Measurements from ENCODE around the gene NDN. TPM values are rescaled to one million over a fixed set of nuclear protein-coding genes. Genes with fewer than 3 reads are reported as not detected.

Gene NDN
- total and polyA plus RNA-seq, 2 donors (not counting 3 experiments of a cell fraction or from before 2014, with no cell fraction given), result 19.2 to 23.1 TPM

DNA sequence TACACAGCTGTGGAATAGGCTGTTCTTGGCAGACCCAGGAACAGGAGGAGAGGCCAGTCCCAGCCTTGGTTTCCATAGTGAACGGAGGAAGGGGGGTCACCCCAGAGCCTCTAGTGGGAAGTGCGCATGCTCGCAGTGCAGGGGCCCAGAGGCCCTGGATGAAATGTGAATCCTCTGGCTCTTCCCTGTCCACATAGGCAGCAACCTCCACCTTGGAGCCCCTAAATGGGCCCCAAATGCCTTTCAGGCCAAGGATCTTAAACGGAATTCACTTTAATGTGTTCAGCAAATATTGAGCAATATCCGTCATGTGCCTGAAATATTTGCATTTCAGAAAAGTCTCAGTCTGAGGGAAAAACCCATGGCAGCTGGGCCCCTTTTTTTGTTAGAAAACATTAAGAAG is 3.3 kb upstream of the NDN start:
- no peak for DNase-seq (ENCODE audit: low read depth, low spot score)
- CTCF ChIA-PET, result no interaction called here
- BruUV-seq (replicated peaks), result no TSS peak

More for the DNA sequence above, 3.3 kb upstream of the NDN start:
- H3K4me1 ChIP-seq (ENCODE audit: control insufficient read depth, extremely low read depth, insufficient read depth, low read length), result no peaks in the 10 kb centered on the region
- POLR2A ChIA-PET, result no interaction called here
- no peaks in the 10 kb centered on the region for H3K9me3 ChIP-seq (replicated peaks; ENCODE audit: control insufficient read depth, insufficient read depth, low read length)
- no peaks in the 10 kb centered on the region for H4K20me1 ChIP-seq (replicated peaks; ENCODE audit: control insufficient read depth, extremely low read depth, insufficient read depth, low read length)
- H3K9me1 ChIP-seq (replicated peaks; ENCODE audit: control insufficient read depth, extremely low read depth, insufficient read depth, low read length), result no peaks in the 10 kb centered on the region
- H3K79me2 ChIP-seq (ENCODE audit: control insufficient read depth, insufficient read depth, low read length), result no peaks in the 10 kb centered on the region
- H3K27ac ChIP-seq (ENCODE audit: insufficient read depth, low read depth, low read length), result no peak overlapping the region
- FAIRE-seq, result no peak
- H3K9ac ChIP-seq (replicated peaks; ENCODE audit: extremely low read depth, insufficient read depth, low read length), result no peak overlapping the region
- no peaks in the 10 kb centered on the region for H3K27me3 ChIP-seq (ENCODE audit: control insufficient read depth in 2 of 2, insufficient read depth in 2 of 2, low read length in 2 of 2)
- dilution Hi-C loops (cut with MboI; ENCODE audit: extremely low pct_ligation_motif_present, low sequenced_read_pairs), result no loop called here
- TF ChIP-seq POLR2AphosphoS5 (IDR thresholded peaks at IDR 0.05; ENCODE audit: insufficient read depth, low read depth, low read length) (no peak), JUN (IDR thresholded peaks at IDR 0.05; ENCODE audit: borderline replicate concordance, insufficient read depth, insufficient read length, low read depth) (no peak), MYC (IDR thresholded peaks at IDR 0.05; ENCODE audit: low read depth, low read length) (no peak), MAX (IDR thresholded peaks at IDR 0.05; ENCODE audit: insufficient read depth, insufficient read length) (no peak), EZH2 (IDR thresholded peaks at IDR 0.05; ENCODE audit: borderline replicate concordance, low read depth, low read length, severe bottlenecking) (no peak), FOS (IDR thresholded peaks at IDR 0.05; ENCODE audit: borderline replicate concordance, insufficient read depth, low read length) (no peak), GATA2 (IDR thresholded peaks at IDR 0.05; ENCODE audit: insufficient read depth, insufficient read length, low read depth, low read length) (no peak), POLR2A (IDR thresholded peaks at IDR 0.05; ENCODE audit: low read depth, low read length) (no peak)
- TF ChIP-seq, protein P1, sequence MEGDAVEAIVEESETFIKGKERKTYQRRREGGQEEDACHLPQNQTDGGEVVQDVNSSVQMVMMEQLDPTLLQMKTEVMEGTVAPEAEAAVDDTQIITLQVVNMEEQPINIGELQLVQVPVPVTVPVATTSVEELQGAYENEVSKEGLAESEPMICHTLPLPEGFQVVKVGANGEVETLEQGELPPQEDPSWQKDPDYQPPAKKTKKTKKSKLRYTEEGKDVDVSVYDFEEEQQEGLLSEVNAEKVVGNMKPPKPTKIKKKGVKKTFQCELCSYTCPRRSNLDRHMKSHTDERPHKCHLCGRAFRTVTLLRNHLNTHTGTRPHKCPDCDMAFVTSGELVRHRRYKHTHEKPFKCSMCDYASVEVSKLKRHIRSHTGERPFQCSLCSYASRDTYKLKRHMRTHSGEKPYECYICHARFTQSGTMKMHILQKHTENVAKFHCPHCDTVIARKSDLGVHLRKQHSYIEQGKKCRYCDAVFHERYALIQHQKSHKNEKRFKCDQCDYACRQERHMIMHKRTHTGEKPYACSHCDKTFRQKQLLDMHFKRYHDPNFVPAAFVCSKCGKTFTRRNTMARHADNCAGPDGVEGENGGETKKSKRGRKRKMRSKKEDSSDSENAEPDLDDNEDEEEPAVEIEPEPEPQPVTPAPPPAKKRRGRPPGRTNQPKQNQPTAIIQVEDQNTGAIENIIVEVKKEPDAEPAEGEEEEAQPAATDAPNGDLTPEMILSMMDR (IDR thresholded peaks at IDR 0.05; ENCODE audit: extremely low read depth in 1 of 2, insufficient read depth in 1 of 2, low read depth in 1 of 2, low read length in 2 of 2), result no peak
- no peak overlapping the region for H3K4me3 ChIP-seq (replicated peaks in 1 of 3; ENCODE audit: insufficient read depth in 1 of 3, low read depth in 1 of 3, low read length in 3 of 3)
- no peaks in the 10 kb centered on the region for H3K36me3 ChIP-seq (ENCODE audit: control insufficient read depth in 2 of 2, extremely low read depth in 1 of 2, insufficient read depth in 2 of 2, low read length in 2 of 2)
- intact Hi-C loops (cut with micrococcal nuclease), result no loop called here
- no peak overlapping the region for H3K4me2 ChIP-seq (ENCODE audit: insufficient read depth, low read length)
- no peak overlapping the region for H2AFZ ChIP-seq (ENCODE audit: low read depth, low read length)

All from endothelial cell of umbilical vein (primary cell).